ENCODE data around the gene ABCA2.

GRCh38 chr9:137053944-137054931 is 26.2 kb upstream of the ABCA2 start, which contains the start of gene ENTPD2:
- no peak for TF ChIP-seq CTCF (IDR thresholded peaks at IDR 0.05; ENCODE audit: low read length)
- no peak for TF ChIP-seq EZH2 (IDR thresholded peaks at IDR 0.05; ENCODE audit: borderline replicate concordance, low read length)
